HUES48 (cell line): Measurements from ENCODE around the gene ARIH2.

Experiments
- H3K27ac ChIP-seq: one replicate; pipeline ENCODE4 v1.7.0; 2013; ENCODE audit warnings: low read depth, low read length, inconsistent platforms
- H3K27me3 ChIP-seq: 2 replicates; pipeline ENCODE4 v1.6.1; 2013; ENCODE audit warnings: mild to moderate bottlenecking, low read length; ENCODE audit not compliant: control insufficient read depth, insufficient read depth
- H3K36me3 ChIP-seq: 2 replicates; pipeline ENCODE4 v1.6.1; 2013; ENCODE audit warnings: low read length; ENCODE audit not compliant: control insufficient read depth, insufficient read depth
- H3K4me1 ChIP-seq: 2 replicates; pipeline ENCODE4 v1.6.1; 2013; ENCODE audit warnings: mild to moderate bottlenecking, low read length; ENCODE audit not compliant: control insufficient read depth, insufficient read depth
- H3K4me3 ChIP-seq: 2 replicates; pipeline ENCODE4 v1.5.1; 2013; ENCODE audit warnings: mild to moderate bottlenecking, low read depth, low read length
- H3K9ac ChIP-seq: 2 replicates; pipeline ENCODE4 v1.6.1; 2013; ENCODE audit warnings: mild to moderate bottlenecking, low read depth, low read length, moderate library complexity
- H3K9me3 ChIP-seq: 2 replicates; pipeline ENCODE4 v1.6.1; 2013; ENCODE audit warnings: low read length; ENCODE audit not compliant: control insufficient read depth, insufficient read depth

The ARIH2 gene

GRCh38 chr3:49028673-49029562, 110.3 kb downstream of the ARIH2 start, which contains the start of gene IMPDH2:
Gene IMPDH2, minus strand, starts transcription at chr3:49029398. Its CDS starts 48 bp downstream, at chr3:49029350.
- peak within 1 kb of the TSS; percentile 81 for H3K4me3 ChIP-seq
- H3K27me3 ChIP-seq: no peaks in the 10 kb centered on the region
- peak within 1 kb of the TSS; percentile 89 for H3K27ac ChIP-seq
- H3K4me1 ChIP-seq: peaks cover 9% of the 10 kb centered on the region
- no peaks in the 10 kb centered on the region for H3K9me3 ChIP-seq
- H3K9ac ChIP-seq: peak within 1 kb of the TSS; percentile 86
- peaks cover 78% of the 10 kb centered on the region for H3K36me3 ChIP-seq

DNA sequence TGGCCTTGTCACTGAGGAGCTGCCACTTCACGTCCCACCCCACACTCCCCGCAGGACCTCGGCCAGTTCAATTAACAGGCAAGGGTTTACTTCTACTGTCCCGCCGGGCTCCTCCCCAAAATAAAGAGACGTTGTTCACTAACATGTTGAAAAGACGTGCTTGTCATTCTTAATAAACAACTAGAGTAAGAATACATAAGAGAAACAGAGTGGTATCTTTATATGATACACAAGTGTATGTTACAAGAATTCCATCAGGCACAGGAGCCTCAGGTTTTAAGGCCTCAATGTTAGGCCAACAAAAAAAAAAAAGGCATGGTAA, 110.9 kb downstream of the ARIH2 start:
- H3K27me3 ChIP-seq: no peaks in the 10 kb centered on the region
- peaks cover 77% of the 10 kb centered on the region for H3K36me3 ChIP-seq
- no peak overlapping the region; the same call in 1 of the 2 replicates for H3K4me3 ChIP-seq
- H3K27ac ChIP-seq: peak overlapping the region; percentile 46
- H3K9ac ChIP-seq: no peak overlapping the region
- H3K9me3 ChIP-seq: no peaks in the 10 kb centered on the region
- peaks cover 9% of the 10 kb centered on the region for H3K4me1 ChIP-seq

- peaks cover 77% of the 10 kb centered on the region for H3K36me3 ChIP-seq
- no peak overlapping the region for H3K9ac ChIP-seq
- peaks cover 9% of the 10 kb centered on the region for H3K4me1 ChIP-seq
- H3K27me3 ChIP-seq: no peaks in the 10 kb centered on the region
- H3K4me3 ChIP-seq: no peak overlapping the region
- H3K9me3 ChIP-seq: no peaks in the 10 kb centered on the region
- no peak overlapping the region for H3K27ac ChIP-seq
Measured at GRCh38 chr3:49030321-49030720, 111.7 kb downstream of the ARIH2 start.

DNA sequence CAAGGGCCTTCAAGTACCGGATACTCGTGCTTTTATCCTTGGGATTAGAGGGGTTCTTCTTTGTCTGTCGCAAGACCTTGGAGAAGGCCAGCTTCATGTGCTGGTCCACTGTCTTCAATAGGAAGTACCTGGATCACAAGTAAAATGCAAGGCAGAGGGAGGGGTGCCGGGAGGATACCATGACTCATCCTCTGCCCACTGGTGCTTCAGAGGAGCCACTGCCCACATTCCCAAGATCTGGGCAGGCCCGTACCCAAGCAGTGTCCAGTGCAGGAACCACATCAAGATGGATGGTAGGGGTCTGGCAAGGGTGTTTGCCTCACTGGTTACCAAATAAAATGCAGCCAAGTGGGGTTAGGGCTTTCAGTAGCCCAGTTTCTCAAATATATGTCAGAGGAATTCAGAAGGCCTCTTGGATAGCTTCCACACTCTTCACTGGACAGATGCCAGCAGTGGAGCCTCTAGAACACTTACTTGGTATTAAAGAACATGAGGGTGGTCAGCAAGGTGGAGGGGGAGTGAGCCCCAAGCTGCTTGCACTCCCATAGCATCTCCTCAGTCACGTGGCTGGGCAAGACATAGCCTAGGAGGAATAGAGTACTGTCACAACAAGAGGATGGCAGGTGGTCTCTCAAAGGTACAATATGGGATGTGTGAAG, 114.1 kb downstream of the ARIH2 start:
- Histone ChIP-seq H3K36me3 (peaks cover 75% of the 10 kb centered on the region), H3K4me1 (peaks cover 9% of the 10 kb centered on the region), H3K4me3 (no peak overlapping the region), H3K27ac (no peak overlapping the region), H3K9me3 (no peaks in the 10 kb centered on the region), H3K9ac (no peak overlapping the region), H3K27me3 (no peaks in the 10 kb centered on the region)

GRCh38 chr3:49034650-49035049, 116.0 kb downstream of the ARIH2 start:
- Histone ChIP-seq H3K36me3 (peaks cover 80% of the 10 kb centered on the region), H3K9ac (no peak overlapping the region), H3K27me3 (no peaks in the 10 kb centered on the region), H3K4me3 (no peak overlapping the region), H3K9me3 (no peaks in the 10 kb centered on the region), H3K27ac (no peak overlapping the region), H3K4me1 (no peaks in the 10 kb centered on the region)

GRCh38 chr3:49035281-49035680, 116.6 kb downstream of the ARIH2 start:
- Histone ChIP-seq H3K9ac (no peak overlapping the region), H3K4me3 (no peak overlapping the region), H3K27ac (no peak overlapping the region), H3K27me3 (no peaks in the 10 kb centered on the region), H3K9me3 (no peaks in the 10 kb centered on the region), H3K36me3 (peaks cover 81% of the 10 kb centered on the region), H3K4me1 (no peaks in the 10 kb centered on the region)
